ENCODE measurements around the gene TDRKH. TPM values are rescaled to one million over a fixed set of nuclear protein-coding genes. Genes with fewer than 3 reads are reported as not detected.

Gene TDRKH
- total and polyA plus RNA-seq, 2 donors (not counting 1 experiment from before 2014, with no cell fraction given) = 1.8 to 5.6 TPM

- TF ChIP-seq CTCF (conservative IDR thresholded peaks at IDR 0.05 in 1 of 2, IDR thresholded peaks at IDR 0.05 in 1 of 2; ENCODE audit: low read depth in 1 of 2, low read length in 2 of 2) (no peak), EZH2 (IDR thresholded peaks at IDR 0.05; ENCODE audit: low read length, missing control alignments) (no peak)
- H3K9ac ChIP-seq (ENCODE audit: insufficient read depth, low read length) = no peak overlapping the region
- H4K20me1 ChIP-seq (ENCODE audit: control insufficient read depth, extremely low read depth, insufficient read depth, low read length) = no peaks in the 10 kb centered on the region
- no peak overlapping the region for H2AFZ ChIP-seq (ENCODE audit: low read length)
- DNase-seq (ENCODE audit: low read depth in 2 of 2) = no peak
- H3K36me3 ChIP-seq (ENCODE audit: control insufficient read depth, insufficient read depth, low read length) = no peaks in the 10 kb centered on the region
- no peaks in the 10 kb centered on the region for H3K79me2 ChIP-seq (ENCODE audit: control insufficient read depth, insufficient read depth, low read length)
- H3K27ac ChIP-seq (ENCODE audit: insufficient read depth, low read length) = no peak overlapping the region
- H3K9me3 ChIP-seq (ENCODE audit: control insufficient read depth, insufficient read depth, low read depth, low read length) = no peaks in the 10 kb centered on the region
- peaks cover 15% of the 10 kb centered on the region for H3K27me3 ChIP-seq (ENCODE audit: control insufficient read depth, insufficient read depth, low read length)
- H3K4me2 ChIP-seq (ENCODE audit: extremely low read depth, insufficient read depth, low read length) = no peak overlapping the region
- H3K4me3 ChIP-seq (replicated peaks in 1 of 4; ENCODE audit: control extremely low read depth in 1 of 4, insufficient read depth in 1 of 4, low read depth in 3 of 4, low read length in 4 of 4) = no peak overlapping the region
- H3K4me1 ChIP-seq (ENCODE audit: control insufficient read depth, extremely low read depth, insufficient read depth, low read length) = no peaks in the 10 kb centered on the region
These were observed 30.6 kb upstream of the TDRKH start for GRCh38 chr1:151820940-151821339.

GRCh38 chr1:151819976-151820623 lies 29.8 kb upstream of the TDRKH start:
- H3K79me2 ChIP-seq (ENCODE audit: control insufficient read depth, insufficient read depth, low read length) = no peaks in the 10 kb centered on the region
- H3K9ac ChIP-seq (ENCODE audit: insufficient read depth, low read length) = no peak overlapping the region
- no peaks in the 10 kb centered on the region for H3K9me3 ChIP-seq (ENCODE audit: control insufficient read depth, insufficient read depth, low read depth, low read length)
- no peak for DNase-seq (ENCODE audit: low read depth in 2 of 2)
- H3K4me2 ChIP-seq (ENCODE audit: extremely low read depth, insufficient read depth, low read length) = no peak overlapping the region
- no peak overlapping the region for H3K4me3 ChIP-seq (replicated peaks in 1 of 4; ENCODE audit: control extremely low read depth in 1 of 4, insufficient read depth in 1 of 4, low read depth in 3 of 4, low read length in 4 of 4)
- peaks cover 14% of the 10 kb centered on the region for H3K27me3 ChIP-seq (ENCODE audit: control insufficient read depth, insufficient read depth, low read length)
- H4K20me1 ChIP-seq (ENCODE audit: control insufficient read depth, extremely low read depth, insufficient read depth, low read length) = no peaks in the 10 kb centered on the region
- TF ChIP-seq CTCF (conservative IDR thresholded peaks at IDR 0.05 in 1 of 2, IDR thresholded peaks at IDR 0.05 in 1 of 2; ENCODE audit: low read depth in 1 of 2, low read length in 2 of 2) (no peak), EZH2 (IDR thresholded peaks at IDR 0.05; ENCODE audit: low read length, missing control alignments) (no peak)
- no peaks in the 10 kb centered on the region for H3K4me1 ChIP-seq (ENCODE audit: control insufficient read depth, extremely low read depth, insufficient read depth, low read length)
- no peaks in the 10 kb centered on the region for H3K36me3 ChIP-seq (ENCODE audit: control insufficient read depth, insufficient read depth, low read length)
- no peak overlapping the region for H2AFZ ChIP-seq (ENCODE audit: low read length)
- H3K27ac ChIP-seq (ENCODE audit: insufficient read depth, low read length) = no peak overlapping the region

- Histone ChIP-seq H3K27ac (ENCODE audit: insufficient read depth, low read length) (no peak overlapping the region), H3K4me1 (ENCODE audit: control insufficient read depth, extremely low read depth, insufficient read depth, low read length) (no peaks in the 10 kb centered on the region), H2AFZ (ENCODE audit: low read length) (no peak overlapping the region), H3K79me2 (ENCODE audit: control insufficient read depth, insufficient read depth, low read length) (no peaks in the 10 kb centered on the region), H3K36me3 (ENCODE audit: control insufficient read depth, insufficient read depth, low read length) (no peaks in the 10 kb centered on the region), H3K27me3 (ENCODE audit: control insufficient read depth, insufficient read depth, low read length) (peaks cover 17% of the 10 kb centered on the region), H3K9me3 (ENCODE audit: control insufficient read depth, insufficient read depth, low read depth, low read length) (no peaks in the 10 kb centered on the region), H4K20me1 (ENCODE audit: control insufficient read depth, extremely low read depth, insufficient read depth, low read length) (no peaks in the 10 kb centered on the region), H3K4me3 (replicated peaks in 1 of 4; ENCODE audit: control extremely low read depth in 1 of 4, insufficient read depth in 1 of 4, low read depth in 3 of 4, low read length in 4 of 4) (no peak overlapping the region), H3K4me2 (ENCODE audit: extremely low read depth, insufficient read depth, low read length) (no peak overlapping the region), H3K9ac (ENCODE audit: insufficient read depth, low read length) (no peak overlapping the region)
- no peak for TF ChIP-seq CTCF (conservative IDR thresholded peaks at IDR 0.05 in 1 of 2, IDR thresholded peaks at IDR 0.05 in 1 of 2; ENCODE audit: low read depth in 1 of 2, low read length in 2 of 2)
- no peak for TF ChIP-seq EZH2 (IDR thresholded peaks at IDR 0.05; ENCODE audit: low read length, missing control alignments)
- DNase-seq (ENCODE audit: low read depth in 2 of 2) = no peak
These were observed 29.0 kb upstream of the TDRKH start for GRCh38 chr1:151819227-151819835.
